H54 (cell line): ENCODE results near the gene LRP1B.

ENCODE experiments used
- DNase-seq: peaks from one replicate; pipeline ENCODE4 v3.0.0; 2011; ENCODE audit warnings: low spot score, mixed read lengths; ENCODE audit not compliant: insufficient read length
- FAIRE-seq: peaks from 3 replicates; lab custom pipeline; 2011; peaks lifted over from hg19 to GRCh38; lab: Jason Lieb, UNC
- POLR2A ChIP-seq: IDR thresholded peaks from 2 replicates; pipeline ENCODE4 v1.6.1; 2011; ENCODE audit warnings: low read depth, mild to moderate bottlenecking, low read length

LRP1B gene

DNA sequence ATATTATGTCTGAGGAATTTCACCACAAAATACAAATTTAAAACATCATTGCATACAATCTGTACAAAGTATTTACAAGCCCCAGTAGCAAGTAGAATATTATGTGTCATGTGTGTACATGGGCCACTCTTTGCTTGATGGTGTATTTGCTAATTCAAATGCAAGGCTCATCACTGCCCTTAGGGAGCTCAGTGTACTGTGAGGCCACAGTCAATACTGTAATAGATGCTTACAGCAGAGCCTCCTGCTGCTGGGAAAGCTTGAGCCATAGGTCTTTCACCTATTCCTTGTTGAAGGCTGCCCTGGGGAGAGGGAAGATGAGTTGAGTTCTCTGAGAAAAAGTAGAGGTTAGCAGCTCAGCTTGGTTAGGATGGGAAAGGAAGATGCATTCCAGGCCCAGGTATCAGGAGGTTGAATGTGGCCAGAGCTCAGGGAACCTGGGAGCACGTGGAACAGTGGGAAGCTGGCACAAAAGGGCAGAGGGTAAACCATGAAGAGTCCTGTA, 189.6 kb downstream of the LRP1B start:
- no peak for DNase-seq
- FAIRE-seq: no peak
- no peak for TF ChIP-seq POLR2A

DNA sequence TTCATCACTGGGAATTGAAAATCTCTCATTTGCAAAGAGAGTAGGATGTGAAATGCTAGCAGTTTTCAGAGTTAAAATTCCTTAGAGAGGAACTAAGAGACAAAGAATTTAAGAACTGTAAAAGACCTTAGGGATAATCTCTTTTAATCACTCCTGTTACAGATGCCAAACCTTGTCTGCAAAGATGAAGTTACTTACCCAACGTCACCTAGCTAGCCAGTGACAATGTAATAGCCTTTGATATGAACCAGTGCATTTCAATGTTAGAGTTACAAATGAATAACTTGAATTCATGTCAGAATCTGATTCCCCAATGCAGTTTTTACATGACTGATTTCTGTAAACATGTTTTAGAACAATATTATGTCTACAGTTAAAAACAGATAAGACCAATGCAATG, 190.1 kb downstream of the LRP1B start:
- DNase-seq (no peak), FAIRE-seq (no peak)
- no peak for TF ChIP-seq POLR2A

DNA sequence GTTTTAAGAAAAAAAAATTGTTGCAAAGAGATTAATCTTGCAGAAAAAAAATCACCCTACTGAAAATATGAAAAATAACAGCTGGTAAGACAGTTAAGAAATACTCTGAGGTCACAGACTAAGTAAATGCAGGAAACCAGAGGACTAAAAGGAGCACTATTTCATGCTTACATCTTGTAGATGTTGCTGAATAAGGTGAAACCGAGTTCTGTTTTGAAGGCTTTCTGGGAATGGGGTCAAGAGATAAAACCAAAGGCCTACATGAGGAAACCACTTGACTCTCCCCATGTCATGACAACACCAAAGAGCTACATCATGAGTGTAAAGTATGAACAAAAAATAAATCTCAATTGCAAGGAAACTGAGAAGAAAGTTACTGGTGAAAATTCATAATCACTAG, 197.6 kb downstream of the LRP1B start:
- DNase-seq (no peak), FAIRE-seq (no peak)
- TF ChIP-seq POLR2A: no peak

DNA sequence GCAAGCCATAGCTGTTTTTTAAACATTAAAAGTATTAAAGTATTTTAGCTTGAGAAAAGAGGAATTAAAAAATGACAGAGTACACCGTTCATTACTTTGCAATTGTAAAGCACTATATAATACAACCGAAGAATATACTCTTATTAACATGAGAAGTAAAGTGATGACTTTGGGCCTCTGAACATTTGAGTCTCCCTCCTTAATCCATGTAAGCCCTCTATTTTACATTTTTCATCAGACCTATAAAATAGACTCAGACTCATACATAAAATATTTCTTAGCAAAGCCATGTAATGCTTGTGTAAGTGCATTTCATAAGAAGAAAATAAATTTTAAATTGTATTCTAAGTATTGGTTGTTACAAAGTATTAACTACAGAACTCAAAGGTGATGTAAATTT, 198.6 kb downstream of the LRP1B start:
- FAIRE-seq (no peak), DNase-seq (no peak)
- TF ChIP-seq POLR2A: no peak

DNA sequence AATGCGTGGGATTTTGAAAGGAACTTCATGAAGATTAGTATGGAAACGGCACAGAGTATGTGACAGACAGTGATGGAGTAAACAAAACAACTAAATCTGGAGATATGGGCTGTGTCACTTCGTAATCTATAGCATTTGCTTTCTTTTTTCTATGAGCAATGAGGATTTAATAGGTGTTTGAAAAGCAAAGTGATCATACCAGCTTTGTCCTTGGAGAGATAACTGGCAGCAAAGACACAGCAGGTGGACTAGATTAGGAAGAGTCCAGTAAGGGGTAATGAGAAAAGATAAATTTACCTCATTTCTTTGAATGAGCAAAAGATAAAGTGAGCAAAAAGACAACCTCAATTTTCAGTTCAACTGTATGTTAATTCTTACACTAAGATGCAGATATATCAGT, 199.0 kb downstream of the LRP1B start:
- DNase-seq: no peak
- FAIRE-seq: no peak
- TF ChIP-seq POLR2A: no peak

DNA sequence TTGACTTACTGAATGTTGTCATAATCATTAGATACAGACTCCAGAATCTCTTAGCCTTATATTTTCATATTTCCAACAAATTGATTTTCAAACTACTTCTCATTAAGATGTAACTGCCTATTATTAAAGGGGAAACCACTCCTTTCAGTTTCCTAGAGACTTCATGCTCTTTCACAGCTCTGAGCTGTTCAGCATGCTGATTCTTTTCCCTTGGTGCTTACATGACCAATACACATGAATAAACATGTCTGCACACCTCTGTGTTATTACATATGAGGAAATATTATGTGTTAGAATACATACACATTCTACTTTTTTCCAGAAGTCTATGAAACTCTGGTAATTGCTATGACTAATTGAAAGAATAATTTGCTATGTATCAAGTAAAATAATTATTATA, 200.0 kb downstream of the LRP1B start:
- no peak for TF ChIP-seq POLR2A
- no peak for DNase-seq
- no peak for FAIRE-seq

DNA sequence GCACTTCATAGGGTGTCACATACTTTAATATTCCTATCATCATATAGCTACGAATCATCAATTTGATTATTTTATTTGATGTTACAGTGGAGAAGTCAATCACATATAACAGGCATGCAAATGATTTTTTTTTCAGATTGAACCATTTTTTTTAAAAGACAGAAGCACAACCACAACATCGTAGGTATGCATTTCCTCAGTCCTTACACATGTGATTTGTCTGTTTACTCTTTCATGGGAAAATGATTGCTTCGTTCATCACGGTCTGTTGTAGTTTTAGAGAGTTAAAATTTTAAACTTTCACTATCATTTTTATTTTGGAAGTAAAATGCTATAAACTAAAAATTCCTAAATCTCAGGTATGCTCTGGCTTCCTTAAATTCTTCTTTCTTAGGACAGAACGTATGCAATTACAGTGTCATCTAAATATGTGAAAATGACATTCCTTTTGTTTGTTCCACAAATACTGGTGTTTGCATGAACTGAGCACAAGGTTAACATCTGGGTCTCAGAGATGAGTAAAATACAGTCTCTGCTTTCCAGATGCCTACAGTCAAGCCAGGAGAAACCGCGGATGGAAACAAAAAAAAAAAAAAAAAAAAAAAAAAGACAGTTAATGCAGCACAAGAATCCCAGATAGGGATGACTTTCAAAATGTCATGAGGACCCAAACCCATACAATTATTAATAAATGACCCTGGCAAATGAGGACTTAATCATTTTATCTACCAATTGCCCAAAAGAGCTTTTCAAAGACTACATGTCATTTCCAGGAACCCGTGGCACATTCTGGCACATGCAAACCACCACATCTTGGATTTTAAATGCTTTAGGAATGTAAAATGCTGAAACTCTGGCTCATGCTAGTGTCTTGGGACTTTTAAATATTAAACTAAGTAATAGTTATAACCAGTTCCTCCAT, 201.2 kb downstream of the LRP1B start:
- FAIRE-seq (no peak), DNase-seq (no peak)
- TF ChIP-seq POLR2A: no peak

DNA sequence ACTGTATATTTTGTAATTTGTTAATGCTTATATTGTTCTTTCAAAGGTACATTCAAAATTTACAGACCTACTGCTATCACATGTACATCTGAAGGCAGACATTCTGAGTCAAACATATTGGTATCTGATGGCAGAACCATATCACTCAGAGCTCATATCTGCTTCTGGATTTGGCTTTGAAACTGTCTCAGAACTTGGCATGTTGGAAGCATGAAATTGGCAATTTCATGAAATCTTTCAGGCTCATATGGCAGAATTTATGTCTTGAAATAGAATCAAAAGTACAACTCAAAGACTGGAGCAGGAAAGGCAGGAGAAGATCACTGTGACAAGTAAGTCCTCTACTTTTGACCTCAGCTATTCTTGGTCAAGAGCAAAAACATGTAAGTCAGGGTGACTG, 202.3 kb downstream of the LRP1B start:
- FAIRE-seq (no peak), DNase-seq (no peak)
- no peak for TF ChIP-seq POLR2A

DNA sequence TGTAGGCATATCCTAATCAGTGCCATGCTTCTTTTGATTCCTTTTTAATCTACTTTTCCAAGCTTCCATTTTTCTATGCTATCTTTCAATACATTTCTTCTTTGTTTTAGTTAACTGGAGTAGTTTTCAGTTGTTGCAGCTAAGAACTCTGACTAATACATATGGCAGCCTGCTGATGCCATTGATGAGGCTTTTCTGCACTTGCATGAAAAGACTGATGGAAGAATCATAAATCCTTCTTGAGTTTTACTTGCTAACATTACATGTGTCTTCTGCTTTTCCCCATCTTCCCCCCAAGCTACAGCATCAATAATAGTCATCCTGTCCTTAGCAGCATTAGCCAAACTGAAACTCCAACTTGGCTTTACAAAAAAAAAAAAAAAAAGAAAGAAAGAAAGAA, 203.3 kb downstream of the LRP1B start:
- TF ChIP-seq POLR2A: no peak
- DNase-seq (no peak), FAIRE-seq (no peak)

DNA sequence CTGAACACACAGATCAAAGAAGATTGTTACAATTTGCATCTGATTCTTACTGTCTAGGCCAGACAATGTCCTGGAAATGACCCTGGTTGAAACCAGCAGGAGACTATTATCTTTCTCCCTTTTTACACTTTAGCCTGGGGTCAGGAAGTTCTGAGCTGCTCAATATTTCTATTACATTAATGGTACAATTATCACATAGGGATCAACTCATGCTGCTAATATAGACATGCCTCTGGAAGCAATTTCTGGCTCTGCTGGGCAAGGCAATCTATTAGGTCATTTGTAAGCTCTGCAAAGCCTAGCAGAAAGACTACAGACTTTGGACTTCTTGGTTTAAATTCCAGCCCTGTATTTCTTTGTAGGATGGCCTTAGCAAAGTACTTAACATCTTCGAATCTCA, 205.3 kb downstream of the LRP1B start:
- no peak for FAIRE-seq

DNA sequence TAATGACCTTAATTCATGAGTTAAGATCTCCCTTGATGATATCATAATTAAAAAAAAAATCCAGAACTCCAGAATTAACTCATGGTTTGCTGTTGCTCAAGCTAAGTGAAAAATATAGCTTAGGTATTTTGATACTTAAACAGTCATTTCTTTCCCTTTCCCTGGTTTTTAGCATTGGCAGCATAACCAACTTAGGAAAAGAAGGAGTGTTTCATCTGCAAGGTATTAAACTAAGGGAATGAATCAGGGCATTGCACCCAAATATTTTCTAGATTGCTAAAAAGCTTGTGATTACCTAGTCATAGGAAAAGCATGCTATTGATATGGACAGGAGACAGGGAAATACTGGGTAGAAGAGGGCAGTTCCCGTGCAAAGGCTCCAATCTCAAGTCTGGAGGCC, 207.2 kb downstream of the LRP1B start:
- FAIRE-seq (no peak), DNase-seq (no peak)
- TF ChIP-seq POLR2A: no peak

More for the DNA sequence above, 205.3 kb downstream of the LRP1B start:
- no peak for DNase-seq
- no peak for TF ChIP-seq POLR2A

DNA sequence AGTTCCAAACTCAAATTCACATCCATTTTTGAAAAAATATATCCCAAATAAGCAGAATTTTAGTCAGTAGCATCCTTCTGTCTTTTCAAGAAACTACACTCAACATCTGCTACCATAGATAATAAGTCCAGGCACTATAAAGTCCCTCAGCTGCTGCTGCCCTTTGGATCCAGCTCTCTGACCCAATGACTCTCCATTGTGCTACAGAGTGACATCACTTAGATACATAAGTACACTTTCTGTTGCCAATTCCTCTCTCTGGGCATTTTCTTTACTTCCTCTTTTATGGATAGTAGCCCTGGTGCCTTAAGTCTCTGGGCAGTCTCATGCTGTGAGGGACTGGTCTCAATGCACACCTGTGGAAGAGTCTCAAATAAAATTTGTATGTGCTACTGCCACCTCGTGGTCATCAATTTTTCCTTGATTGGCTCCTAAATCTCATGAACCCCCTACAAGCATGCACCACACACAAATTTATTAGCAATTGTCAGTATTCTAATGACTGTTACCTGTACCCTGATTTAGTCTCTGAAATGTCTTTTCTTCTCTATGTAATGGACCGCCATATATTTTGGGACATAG, 219.2 kb downstream of the LRP1B start:
- DNase-seq: no peak
- FAIRE-seq: peak; percentile 77

DNA sequence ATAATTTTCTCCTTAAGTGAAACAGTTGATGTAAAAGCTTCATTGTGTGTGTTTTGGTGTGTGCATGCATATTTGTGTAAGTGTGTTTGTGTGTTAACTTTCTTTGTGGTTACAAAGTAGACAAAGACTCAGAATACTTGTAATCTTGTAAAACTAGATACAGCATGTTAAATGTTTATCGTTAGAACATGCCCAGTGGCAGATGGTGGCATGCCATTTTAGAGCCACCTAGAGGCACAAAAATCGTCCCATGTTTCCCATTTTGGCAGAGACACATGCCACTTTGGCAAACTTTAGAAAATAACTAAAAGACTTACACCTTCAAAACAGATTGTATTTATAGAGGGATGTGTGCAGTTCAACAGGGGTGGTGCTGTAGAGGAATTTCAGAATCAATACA, 224.1 kb downstream of the LRP1B start:
- TF ChIP-seq POLR2A: no peak

More for the DNA sequence above, 219.2 kb downstream of the LRP1B start:
- no peak for TF ChIP-seq POLR2A

DNA sequence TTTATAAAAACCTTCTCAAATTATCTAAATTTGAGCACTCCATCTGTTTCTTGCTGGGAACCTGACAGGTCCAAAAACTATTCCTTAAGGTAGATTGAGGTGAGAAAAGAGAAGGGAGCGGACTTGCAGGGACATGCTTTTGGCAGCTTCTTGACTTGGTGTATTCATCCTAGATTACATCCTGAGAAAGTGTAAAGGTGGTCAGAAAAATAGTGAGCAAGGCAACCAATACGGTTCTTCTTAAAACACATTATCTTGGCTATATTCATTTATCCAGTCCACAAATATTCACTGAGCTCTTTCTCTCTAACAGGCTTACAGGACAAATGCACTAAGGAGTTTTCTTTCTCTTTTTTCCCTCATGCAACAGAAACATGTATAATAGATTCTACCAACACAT, 230.0 kb downstream of the LRP1B start:
- TF ChIP-seq POLR2A: no peak
- FAIRE-seq: no peak

More for the DNA sequence above, 224.1 kb downstream of the LRP1B start:
- FAIRE-seq (no peak), DNase-seq (no peak)

More for the DNA sequence above, 230.0 kb downstream of the LRP1B start:
- DNase-seq: no peak
